ENCODE data around the gene STARD10.
"Not testable (repeated sequence)": the region's sequence is repeated elsewhere in the genome, so short reads cannot be mapped to it uniquely, and the experiment has no call there.

The STARD10 gene

DNA sequence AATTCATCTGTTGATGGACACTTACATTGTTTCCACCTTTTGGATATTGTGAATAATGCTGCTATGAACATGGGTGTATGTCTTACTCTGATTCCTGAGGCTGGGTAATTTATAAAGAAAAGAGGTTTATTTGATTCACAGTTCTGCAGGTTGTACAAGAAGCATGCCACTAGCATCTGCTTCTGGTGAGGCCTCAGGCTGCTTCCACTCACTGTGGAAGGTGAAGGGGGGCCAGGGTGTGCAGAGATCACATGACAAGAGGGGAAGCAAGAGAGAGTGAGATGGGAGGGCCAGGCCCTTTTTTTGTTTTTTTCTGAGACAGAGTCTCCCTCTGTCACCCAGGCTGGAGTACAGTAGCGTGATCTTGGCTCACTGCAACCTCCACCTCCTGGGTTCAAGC, 12.5 kb upstream of the STARD10 start:
- DNase-seq, result not testable (repeated sequence)

GRCh38 chr11:72805216-72805615, 11.4 kb upstream of the STARD10 start:
- no peak for DNase-seq

DNA sequence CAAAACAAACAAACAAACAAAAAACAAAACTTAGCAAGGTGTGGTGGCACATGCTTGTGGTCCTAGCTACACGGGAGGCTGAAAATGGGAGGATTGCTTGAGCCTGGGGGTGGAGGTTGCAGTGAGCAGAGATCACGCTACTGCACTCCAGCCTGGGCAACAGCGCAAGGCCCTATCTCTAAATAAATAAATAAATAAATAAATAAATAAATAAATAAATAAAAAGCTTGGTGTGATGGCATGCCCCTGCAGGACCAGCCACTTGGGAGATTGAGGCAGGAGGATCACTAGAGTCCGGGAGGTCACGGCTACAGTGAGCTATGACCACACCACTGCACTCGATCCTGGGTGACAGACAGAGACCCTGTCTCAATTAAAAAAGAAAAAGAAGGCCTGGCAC, 9.0 kb upstream of the STARD10 start:
- no peak for DNase-seq

- DNase-seq, result no peak
Observed at GRCh38 chr11:72799441-72799840, 5.6 kb upstream of the STARD10 start.

DNA sequence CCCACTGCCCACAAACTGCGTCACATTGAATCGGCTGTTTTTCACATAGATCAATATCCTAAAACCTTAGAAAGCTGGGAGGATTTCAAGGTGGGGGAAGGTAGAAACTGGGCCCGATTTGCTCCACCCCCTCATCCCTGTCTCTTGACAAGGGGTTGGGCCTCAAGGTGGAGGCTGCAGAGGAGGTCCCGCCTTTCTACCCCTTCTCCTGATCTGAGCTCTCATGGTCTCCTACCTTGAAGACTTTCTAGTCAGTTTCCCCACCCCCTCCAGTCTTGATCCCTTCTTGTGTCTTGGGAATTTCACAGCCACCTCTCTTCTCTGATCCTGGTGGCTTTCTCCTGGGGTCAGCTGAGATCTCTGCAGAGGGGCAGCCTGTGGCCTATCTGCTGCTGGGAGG, 4.5 kb upstream of the STARD10 start:
- no peak for DNase-seq

GRCh38 chr11:72793076-72793424, 797 bp downstream of the STARD10 start:
- DNase-seq, result peak in 1 of 2 experiments; percentile 28

GRCh38 chr11:72792437-72793021, 1.3 kb downstream of the STARD10 start:
- peak in 1 of 2 experiments; percentile 27 for DNase-seq

GRCh38 chr11:72791228-72791627, 2.6 kb downstream of the STARD10 start:
- DNase-seq, result not testable (repeated sequence)

- DNase-seq, result no peak
Observed at GRCh38 chr11:72789493-72790131, 4.2 kb downstream of the STARD10 start.

DNA sequence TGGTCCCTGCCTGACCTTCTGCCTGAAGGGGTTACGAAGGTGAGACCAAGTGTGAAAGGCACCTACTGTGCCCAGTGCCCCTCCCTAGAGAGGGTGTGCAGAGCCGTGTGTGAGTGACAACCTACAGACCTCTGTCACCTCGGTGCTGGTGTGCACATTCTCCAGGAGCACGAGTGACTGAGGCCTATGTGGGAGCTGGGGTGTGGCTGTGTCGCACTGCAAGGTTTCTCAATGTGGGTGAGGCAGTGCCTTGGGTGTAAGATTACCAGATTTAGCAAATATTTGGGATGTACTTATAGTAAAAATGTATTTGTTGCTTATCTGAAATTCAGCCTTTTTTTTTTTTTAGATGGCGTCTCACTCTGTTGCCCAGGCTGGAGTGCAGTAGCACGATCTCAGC, 5.6 kb downstream of the STARD10 start:
- DNase-seq, result no peak

- DNase-seq, result peak; percentile 37 to 51
Observed at GRCh38 chr11:72787216-72788104, 6.4 kb downstream of the STARD10 start.

DNA sequence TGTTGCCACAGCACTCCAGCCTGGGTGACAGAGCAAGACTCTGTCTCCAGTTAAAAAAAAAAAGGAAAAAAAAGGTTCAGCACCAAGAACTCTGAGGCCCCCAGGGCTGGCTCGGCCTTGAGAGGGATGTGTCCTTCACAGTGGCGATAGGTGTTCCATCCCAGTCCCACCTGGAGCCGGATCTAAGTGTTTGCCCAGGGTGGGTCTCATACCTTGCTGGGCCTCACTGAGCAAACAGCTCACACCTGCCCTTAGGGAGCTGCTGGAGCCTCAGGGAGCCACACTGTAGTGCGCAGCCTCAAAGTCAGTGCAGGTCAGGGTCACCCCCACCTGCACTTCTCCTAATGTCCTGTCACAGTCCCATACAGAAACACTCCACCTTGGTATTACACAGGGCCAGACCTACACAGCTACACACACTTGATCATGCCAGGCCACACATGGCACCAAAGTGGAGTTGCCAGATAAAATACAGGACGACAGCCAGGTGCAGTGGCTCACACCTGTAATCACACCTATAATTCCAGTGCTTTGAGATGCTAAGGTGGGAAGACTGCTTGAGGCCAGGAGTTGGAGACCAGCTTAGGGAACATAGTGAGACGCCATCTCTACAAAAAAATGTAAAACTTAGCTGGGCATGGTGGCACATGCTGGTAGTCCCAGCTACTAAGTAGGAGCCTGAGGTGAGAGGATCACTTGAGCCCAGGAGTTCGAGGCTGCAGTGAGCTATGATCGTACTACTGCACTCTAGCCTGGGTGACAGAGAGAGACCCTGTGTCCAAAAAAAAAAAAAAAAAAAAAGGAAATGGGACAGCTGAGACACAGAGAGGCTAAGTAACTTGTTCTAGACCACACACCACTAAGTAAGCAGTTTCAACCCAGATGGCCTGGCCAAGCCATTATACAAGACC, 7.3 kb downstream of the STARD10 start:
- DNase-seq, result no peak

GRCh38 chr11:72784662-72785061, 9.2 kb downstream of the STARD10 start:
- no peak for DNase-seq

- no peak for DNase-seq
Observed at GRCh38 chr11:72783144-72783905, 10.5 kb downstream of the STARD10 start.

DNA sequence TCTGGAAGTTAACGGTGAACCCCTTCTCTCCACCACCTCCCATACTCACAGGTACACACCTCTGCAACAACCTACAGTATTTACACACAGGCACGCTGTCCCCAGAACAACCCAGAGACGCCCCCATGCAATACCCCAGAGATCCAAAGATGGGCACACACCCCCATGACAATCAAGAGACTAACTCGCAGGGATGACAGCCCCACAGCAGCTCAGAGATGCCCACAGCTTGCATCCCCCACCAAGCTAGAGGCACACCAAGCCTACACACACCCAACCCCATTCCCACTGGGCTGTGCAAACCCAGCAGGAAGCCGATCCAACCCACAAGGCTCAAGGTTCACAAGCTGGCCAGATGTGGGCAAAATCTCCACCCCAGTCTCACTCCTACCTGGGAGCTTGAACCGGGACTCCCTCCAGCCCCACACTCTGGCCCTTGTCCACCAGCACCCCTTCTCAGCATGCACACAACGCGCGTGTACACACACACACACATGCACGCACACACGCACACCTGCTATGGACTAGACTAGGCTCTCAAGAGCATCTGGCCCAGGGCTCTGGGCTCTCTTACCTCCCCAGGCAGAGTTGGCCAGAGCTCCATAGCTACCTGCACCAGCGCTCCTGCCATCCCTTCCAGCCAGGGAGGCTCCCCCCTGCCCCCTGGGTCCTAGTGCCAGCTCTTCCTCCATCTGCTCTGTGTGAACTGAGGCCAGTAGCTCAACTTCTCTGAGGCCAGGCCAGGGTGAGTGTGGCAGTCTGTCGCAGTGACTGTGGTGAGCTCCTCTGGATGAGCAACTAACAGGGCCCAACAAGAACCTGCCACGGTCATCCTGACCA, 11.5 kb downstream of the STARD10 start:
- no peak for DNase-seq

GRCh38 chr11:72781313-72782080, 12.3 kb downstream of the STARD10 start:
- DNase-seq, result peak; percentile 53 to 60

DNA sequence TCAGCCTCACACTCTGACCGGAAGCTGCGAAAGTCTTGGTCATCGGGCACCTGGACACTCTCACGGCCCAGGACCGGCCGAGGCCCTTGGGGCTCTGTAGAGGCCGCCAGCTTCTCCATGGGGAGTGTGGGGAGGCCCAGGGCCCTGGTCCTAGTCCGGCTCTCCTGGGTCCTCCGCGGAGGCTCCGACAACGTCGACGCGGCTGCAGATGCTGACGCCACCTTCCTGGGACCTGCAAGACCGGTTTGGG, 12.9 kb downstream of the STARD10 start:
- DNase-seq, result no peak

GRCh38 chr11:72780296-72781062, 13.4 kb downstream of the STARD10 start:
- no peak for DNase-seq

DNA sequence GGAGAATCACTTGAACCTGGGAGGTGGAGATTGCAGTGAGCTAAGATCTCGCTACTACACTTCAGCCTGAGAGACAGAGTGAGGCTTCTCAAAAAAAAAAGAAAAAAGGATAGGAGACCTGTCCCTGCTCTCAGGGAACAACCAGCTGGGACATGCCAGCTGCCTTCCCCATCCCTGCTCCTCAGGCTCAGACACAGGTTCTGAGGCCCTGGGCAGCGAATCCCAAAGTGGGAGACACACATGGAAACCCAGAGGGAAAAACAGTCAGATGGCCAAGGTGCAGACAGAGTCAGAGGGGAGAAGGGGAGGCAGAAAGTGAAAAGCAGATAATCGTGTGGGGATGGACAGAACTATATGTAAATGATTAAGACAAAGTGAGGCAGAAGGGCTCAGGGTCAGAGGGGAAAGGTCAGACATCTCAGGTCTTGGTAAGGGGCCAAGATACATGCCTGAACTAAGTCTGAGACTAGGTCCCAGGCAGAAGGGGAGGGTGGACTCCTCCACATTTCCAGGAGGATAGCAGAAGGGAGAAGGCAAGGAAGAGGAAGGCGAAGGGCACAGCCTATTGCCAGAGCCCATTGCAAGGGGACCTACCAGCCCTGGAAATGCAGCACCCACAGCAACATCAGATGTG, 14.2 kb downstream of the STARD10 start:
- no peak for DNase-seq

Data from activated T-cell treated with anti-CD3 and anti-CD28 coated beads, Interleukin-2, amount 50 U/mL, for 48 hours (primary cell).